GM12875 (cell line): ENCODE data around the gene CLIC3.

ENCODE experiments used
- H3K4me3 ChIP-seq: one replicate; pipeline ENCODE4 v1.5.1; 2011; ENCODE audit warnings: low read depth, low read length, control low read depth
- CTCF ChIP-seq: IDR thresholded peaks from 2 replicates; pipeline ENCODE4 v1.5.1; 2011; ENCODE audit warnings: low read depth, mild to moderate bottlenecking, control low read depth, inconsistent platforms, low read length, moderate library complexity, borderline replicate concordance; ENCODE audit not compliant: insufficient read depth

The CLIC3 gene

GRCh38 chr9:136983656-136984314, 12.6 kb downstream of the CLIC3 start:
- TF ChIP-seq CTCF: no peak
- H3K4me3 ChIP-seq: no peak overlapping the region

- no peak overlapping the region for H3K4me3 ChIP-seq
- no peak for TF ChIP-seq CTCF
These were observed 13.2 kb downstream of the CLIC3 start for GRCh38 chr9:136983167-136983566.

GRCh38 chr9:136982232-136983051, 13.9 kb downstream of the CLIC3 start, which contains the start of gene LCNL1:
Gene LCNL1 (plus strand): TSS chr9:136982993. CDS start chr9:136983587, 594 bp downstream.
- TF ChIP-seq CTCF: no peak
- H3K4me3 ChIP-seq: no peak within 1 kb of the TSS

GRCh38 chr9:136981588-136982231, 14.7 kb downstream of the CLIC3 start:
- no peak for TF ChIP-seq CTCF
- no peak overlapping the region for H3K4me3 ChIP-seq

GRCh38 chr9:136980669-136981478, 15.5 kb downstream of the CLIC3 start:
- no peak overlapping the region for H3K4me3 ChIP-seq
- TF ChIP-seq CTCF: no peak

GRCh38 chr9:136979769-136980587, 16.4 kb downstream of the CLIC3 start:
- H3K4me3 ChIP-seq: no peak overlapping the region
- no peak for TF ChIP-seq CTCF
